ENCODE data around the gene NPPB. TPM values are rescaled to one million over a fixed set of nuclear protein-coding genes. Genes with fewer than 3 reads are reported as not detected.

Gene NPPB
- total and polyA plus RNA-seq, 2 donors from 2014 or later: not detected

- Histone ChIP-seq H3K27ac (ENCODE audit: low read depth in 2 of 2, low read length in 2 of 2) (no peak overlapping the region), H3K9me3 (ENCODE audit: control insufficient read depth in 2 of 3, insufficient read depth in 1 of 3, low read length in 3 of 3) (no peaks in the 10 kb centered on the region), H3K4me3 (ENCODE audit: low read length in 3 of 3) (no peak overlapping the region), H3K9ac (ENCODE audit: low read length in 3 of 3) (no peak overlapping the region), H3K36me3 (ENCODE audit: control insufficient read depth in 2 of 3, insufficient read depth in 3 of 3, low read length in 3 of 3) (peaks cover 18 to 76% (median 67%) of the 10 kb centered on the region in 3 donors), H3K4me1 (ENCODE audit: control insufficient read depth in 2 of 3, insufficient read depth in 2 of 3, low read depth in 1 of 3, low read length in 3 of 3) (no peaks in the 10 kb centered on the region), H3K27me3 (ENCODE audit: control insufficient read depth, insufficient read depth, low read length) (no peaks in the 10 kb centered on the region)
- DNase-seq (peak in 1 of 5 donors; percentile 62), FAIRE-seq (no peak)
- TF ChIP-seq CTCF (IDR thresholded peaks at IDR 0.05; ENCODE audit: borderline replicate concordance, extremely low read depth, insufficient read depth): no peak
- intact Hi-C loops (cut with DNase I): loop anchor here (5.0 kb wide), 1 partner anchor 55 kb away; no protein-coding TSS in a partner anchor
Observed at GRCh38 chr1:11836955-11837766, 21.6 kb downstream of the NPPB start.

GRCh38 chr1:11835441-11836225 is 23.1 kb downstream of the NPPB start:
- TF ChIP-seq CTCF (IDR thresholded peaks at IDR 0.05; ENCODE audit: borderline replicate concordance, extremely low read depth, insufficient read depth): no peak
- H3K27me3 ChIP-seq (ENCODE audit: control insufficient read depth, insufficient read depth, low read length): no peaks in the 10 kb centered on the region
- no peaks in the 10 kb centered on the region for H3K4me1 ChIP-seq (ENCODE audit: control insufficient read depth in 2 of 3, insufficient read depth in 2 of 3, low read depth in 1 of 3, low read length in 3 of 3)
- no peak for FAIRE-seq
- DNase-seq: peak in 1 of 5 donors; percentile 56
- no peak overlapping the region for H3K9ac ChIP-seq (ENCODE audit: low read length in 3 of 3)
- H3K4me3 ChIP-seq (ENCODE audit: low read length in 3 of 3): no peak overlapping the region
- intact Hi-C loops (cut with DNase I): loop anchor here (5.0 kb wide), 1 partner anchor 57 kb away; no protein-coding TSS in a partner anchor
- H3K27ac ChIP-seq (ENCODE audit: low read depth in 2 of 2, low read length in 2 of 2): no peak overlapping the region
- H3K9me3 ChIP-seq (ENCODE audit: control insufficient read depth in 2 of 3, insufficient read depth in 1 of 3, low read length in 3 of 3): no peaks in the 10 kb centered on the region
- H3K36me3 ChIP-seq (ENCODE audit: control insufficient read depth in 2 of 3, insufficient read depth in 3 of 3, low read length in 3 of 3): peaks cover 15 to 63% (median 55%) of the 10 kb centered on the region in 3 donors

GRCh38 chr1:11833900-11834299 is 24.8 kb downstream of the NPPB start:
- H3K36me3 ChIP-seq (ENCODE audit: control insufficient read depth in 2 of 3, insufficient read depth in 3 of 3, low read length in 3 of 3): peaks cover 11 to 62% (median 53%) of the 10 kb centered on the region in 3 donors
- H3K4me3 ChIP-seq (ENCODE audit: low read length in 3 of 3): no peak overlapping the region
- no peak for TF ChIP-seq CTCF (IDR thresholded peaks at IDR 0.05; ENCODE audit: borderline replicate concordance, extremely low read depth, insufficient read depth)
- H3K9me3 ChIP-seq (ENCODE audit: control insufficient read depth in 2 of 3, insufficient read depth in 1 of 3, low read length in 3 of 3): no peaks in the 10 kb centered on the region
- no peak overlapping the region for H3K27ac ChIP-seq (ENCODE audit: low read depth in 2 of 2, low read length in 2 of 2)
- FAIRE-seq (no peak), DNase-seq (no peak)
- intact Hi-C loops (cut with DNase I): no loop called here
- no peaks in the 10 kb centered on the region for H3K4me1 ChIP-seq (ENCODE audit: control insufficient read depth in 2 of 3, insufficient read depth in 2 of 3, low read depth in 1 of 3, low read length in 3 of 3)
- no peak overlapping the region for H3K9ac ChIP-seq (ENCODE audit: low read length in 3 of 3)
- H3K27me3 ChIP-seq (ENCODE audit: control insufficient read depth, insufficient read depth, low read length): no peaks in the 10 kb centered on the region

Measured in kidney (tissue), 14 donors.